Sciatic nerve (tissue), 2 donors: Measurements from ENCODE around the gene PTPRT. TPM values are rescaled to one million over a fixed set of nuclear protein-coding genes. Genes with fewer than 3 reads are reported as not detected.

Experiments used
- ATAC-seq: fragments of 200-7000 bp; cut with Tn5 transposase; one replicate; pipeline ENCODE4 v1.9.1; 2020; ENCODE audit warnings: mild to moderate bottlenecking, moderate library complexity
- DNase-seq: peaks from one replicate; pipeline ENCODE4 v3.0.0-alpha.2; 2020; ENCODE audit warnings: low spot score
- intact Hi-C: fragments of 100-400 bp; cut with DNase I; formaldehyde crosslinking; loops from one replicate; pipeline ENCODE4 v1.14.2; 2022
- total RNA-seq: library from RNA; stranded (reverse); fragmentation: NEBNext Ultra II Directional; extraction: Animal tissue kit (Norgen Biotek cat#: 25700); gene quantifications from one replicate; pipeline ENCODE4 v1.2.1, GENCODE V29; 2021
- donor health status: DM: no; HTN: no; CAD: no.
- donor health status: DM: no; HTN: no; CAD: no.

PTPRT gene
- total RNA-seq, 1 donor from 2014 or later, result 0.45 TPM

- no peak for ATAC-seq
- intact Hi-C loops, result no loop called here
- no peak for DNase-seq
Observed at GRCh38 chr20:42996141-42996540, 193.6 kb downstream of the PTPRT start.

GRCh38 chr20:42988319-42988718, 201.4 kb downstream of the PTPRT start:
- intact Hi-C loops, result no loop called here
- DNase-seq (no peak), ATAC-seq (no peak)

- ATAC-seq (no peak), DNase-seq (no peak)
- intact Hi-C loops, result no loop called here
Observed at GRCh38 chr20:42987376-42988114, 202.2 kb downstream of the PTPRT start.

GRCh38 chr20:42986143-42986773, 203.4 kb downstream of the PTPRT start:
- DNase-seq (no peak), ATAC-seq (no peak)
- intact Hi-C loops, result no loop called here

- no peak for ATAC-seq
- DNase-seq, result no peak
- intact Hi-C loops, result no loop called here
Observed at GRCh38 chr20:42985628-42986027, 204.1 kb downstream of the PTPRT start.

DNA sequence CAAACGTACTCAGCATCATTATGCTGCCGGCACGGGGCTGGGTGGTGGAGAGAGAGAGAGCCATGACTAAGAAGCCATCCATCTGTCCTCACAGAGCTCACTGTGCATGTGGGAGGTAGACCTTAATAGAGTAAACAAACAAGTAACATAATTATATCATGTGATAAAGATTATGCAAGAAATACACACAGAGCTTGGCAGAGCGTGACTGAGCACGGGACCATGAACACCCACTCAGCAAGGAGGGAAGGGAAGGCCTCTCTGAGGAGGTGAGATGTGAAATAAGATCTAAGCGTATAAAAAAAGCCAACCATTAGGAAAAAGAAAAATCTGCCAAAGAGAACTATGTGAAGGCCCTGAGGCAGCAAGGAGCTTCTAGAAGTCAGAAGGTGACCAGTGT, 207.5 kb downstream of the PTPRT start:
- ATAC-seq (no peak), DNase-seq (no peak)
- intact Hi-C loops, result no loop called here

- no peak for DNase-seq
- no peak for ATAC-seq
- intact Hi-C loops, result no loop called here
Observed at GRCh38 chr20:42981253-42981652, 208.5 kb downstream of the PTPRT start.

GRCh38 chr20:42979720-42980119, 210.0 kb downstream of the PTPRT start:
- intact Hi-C loops, result no loop called here
- DNase-seq, result no peak
- no peak for ATAC-seq

DNA sequence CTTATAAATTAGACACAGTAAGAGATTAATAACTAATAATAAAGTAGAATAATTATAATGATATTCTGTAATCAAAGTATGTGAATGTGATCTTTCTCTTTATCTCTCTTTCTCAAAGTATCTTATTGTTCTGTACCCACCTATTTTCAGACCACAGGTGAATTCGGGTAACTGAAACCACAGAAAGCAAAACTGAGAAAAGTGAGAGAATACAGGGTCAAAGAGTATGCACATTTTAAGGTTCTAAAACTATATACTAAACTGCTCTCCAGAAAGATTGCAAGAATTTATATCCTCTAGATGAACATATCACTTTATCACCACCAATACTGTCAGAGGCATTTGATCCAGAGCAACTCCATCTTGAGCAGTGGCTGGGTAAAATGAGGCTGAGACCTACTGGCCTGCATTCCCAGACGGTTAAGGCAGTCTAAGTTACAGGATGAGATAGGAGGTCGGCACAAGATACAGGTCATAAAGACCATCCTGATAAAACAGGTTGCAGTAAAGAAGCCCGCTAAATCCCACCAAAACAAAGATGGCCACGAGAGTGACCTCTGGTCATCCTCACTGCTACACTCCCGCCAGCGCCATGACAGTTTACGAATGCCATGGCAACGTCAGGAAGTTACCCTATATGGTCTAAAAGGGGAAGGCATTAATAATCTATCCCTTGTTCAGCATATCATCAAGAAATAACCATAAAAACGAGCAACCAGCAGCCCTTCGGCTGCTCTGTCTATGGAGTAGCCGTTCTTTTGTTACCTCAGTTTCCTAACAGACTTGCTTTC, 211.3 kb downstream of the PTPRT start:
- intact Hi-C loops, result no loop called here
- ATAC-seq (no peak), DNase-seq (no peak)

DNA sequence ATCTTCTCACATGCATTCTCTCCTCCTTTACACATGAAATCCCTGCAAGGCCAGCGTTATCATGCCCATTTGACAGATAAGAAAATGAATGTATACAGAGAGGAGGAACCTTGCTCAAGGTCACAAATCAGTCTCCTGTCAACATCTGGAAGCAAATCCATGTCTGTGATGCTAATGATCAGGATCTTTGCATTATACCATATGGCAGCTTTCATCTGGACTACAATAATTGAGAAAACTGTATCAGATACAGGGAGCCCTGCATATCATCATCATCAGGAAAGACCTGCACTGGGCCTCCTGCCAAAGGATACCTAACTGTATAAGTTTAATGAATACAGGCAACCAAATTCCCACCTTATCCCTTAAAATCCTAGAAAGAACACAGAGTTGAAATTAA, 213.7 kb downstream of the PTPRT start:
- DNase-seq (no peak), ATAC-seq (no peak)
- intact Hi-C loops, result no loop called here

- intact Hi-C loops, result no loop called here
Observed at GRCh38 chr20:42974347-42974746, 215.4 kb downstream of the PTPRT start.

DNA sequence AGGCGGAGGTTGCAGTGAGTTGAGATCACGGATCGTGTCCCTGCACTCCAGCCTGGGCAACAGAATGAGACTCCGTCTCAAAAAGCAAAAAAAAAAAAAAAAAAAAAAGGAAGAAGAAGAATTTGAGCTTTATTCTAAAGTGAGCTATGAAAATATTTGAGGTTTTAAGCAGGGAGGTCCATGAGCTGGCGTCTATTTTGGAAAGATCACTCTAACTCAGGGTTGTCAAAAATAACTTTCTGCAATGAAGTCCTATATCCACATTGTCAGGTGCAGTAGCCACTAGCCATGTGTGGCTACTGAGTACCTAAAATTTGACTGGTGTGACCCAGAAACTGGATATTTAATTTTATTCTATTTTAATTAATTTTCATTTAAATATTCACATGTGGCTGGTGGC, 217.1 kb downstream of the PTPRT start:
- intact Hi-C loops, result no loop called here
- ATAC-seq (no peak), DNase-seq (no peak)

More at GRCh38 chr20:42974347-42974746, 215.4 kb downstream of the PTPRT start:
- no peak for ATAC-seq
- no peak for DNase-seq

- intact Hi-C loops, result no loop called here
- DNase-seq (no peak), ATAC-seq (no peak)
Observed at GRCh38 chr20:42968746-42969145, 221.0 kb downstream of the PTPRT start.

DNA sequence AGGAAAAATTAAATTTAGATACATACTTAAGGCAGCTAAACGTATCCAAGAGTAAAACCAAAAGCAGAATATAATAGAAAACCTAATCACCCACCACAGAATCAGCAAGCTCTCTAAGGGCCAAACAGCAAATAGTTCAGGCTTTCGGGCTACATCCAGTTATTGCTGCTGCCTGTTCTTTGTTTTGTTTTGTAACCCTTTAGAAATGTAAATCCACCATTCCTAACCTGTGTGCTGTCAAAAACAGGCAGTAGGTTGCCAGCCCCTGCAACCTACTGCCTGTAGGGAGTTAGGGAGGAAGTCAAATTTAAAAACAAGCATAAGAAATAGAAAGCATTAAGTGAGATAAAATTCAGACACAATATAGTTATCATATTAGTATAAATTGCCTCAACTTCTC, 225.9 kb downstream of the PTPRT start:
- no peak for DNase-seq
- ATAC-seq, result no peak
- intact Hi-C loops, result no loop called here

- ATAC-seq (no peak), DNase-seq (no peak)
- intact Hi-C loops, result no loop called here
Observed at GRCh38 chr20:42961771-42962170, 227.9 kb downstream of the PTPRT start.

- ATAC-seq, result no peak
- DNase-seq, result no peak
- intact Hi-C loops, result no loop called here
Observed at GRCh38 chr20:42959996-42960395, 229.7 kb downstream of the PTPRT start.

DNA sequence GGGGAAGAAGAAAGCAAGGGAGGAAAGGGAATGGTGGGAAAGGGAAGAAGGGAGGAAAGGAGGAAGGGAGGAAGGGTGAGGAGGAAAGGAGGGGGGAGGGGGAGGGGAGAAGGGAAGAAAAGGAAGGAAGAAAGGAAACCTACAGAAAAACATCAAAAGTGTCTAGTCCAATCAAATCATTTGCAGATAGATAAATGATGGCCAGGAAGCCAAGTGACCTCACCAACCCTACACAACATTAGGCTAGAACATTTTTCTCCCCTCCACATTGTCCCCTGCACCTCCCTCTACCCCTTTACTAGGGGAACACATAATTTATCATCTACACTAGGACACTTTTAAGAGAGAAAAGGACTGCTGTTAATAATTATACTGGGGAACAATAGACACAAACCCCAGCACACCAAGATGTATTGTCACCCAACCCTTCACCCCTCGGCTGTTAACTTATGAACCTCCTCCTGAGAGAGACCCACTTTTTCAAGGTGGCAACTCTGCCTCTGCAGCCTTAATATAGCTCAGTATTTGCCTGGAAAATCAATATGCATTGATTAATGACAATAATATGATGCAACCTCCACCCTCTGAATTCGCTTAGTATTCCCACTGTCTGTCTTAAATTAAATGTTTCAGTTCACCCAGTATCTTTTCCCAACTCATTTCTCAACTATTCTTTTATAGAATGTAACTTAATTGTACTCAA, 231.2 kb downstream of the PTPRT start:
- no peak for DNase-seq
- no peak for ATAC-seq
- intact Hi-C loops, result no loop called here

DNA sequence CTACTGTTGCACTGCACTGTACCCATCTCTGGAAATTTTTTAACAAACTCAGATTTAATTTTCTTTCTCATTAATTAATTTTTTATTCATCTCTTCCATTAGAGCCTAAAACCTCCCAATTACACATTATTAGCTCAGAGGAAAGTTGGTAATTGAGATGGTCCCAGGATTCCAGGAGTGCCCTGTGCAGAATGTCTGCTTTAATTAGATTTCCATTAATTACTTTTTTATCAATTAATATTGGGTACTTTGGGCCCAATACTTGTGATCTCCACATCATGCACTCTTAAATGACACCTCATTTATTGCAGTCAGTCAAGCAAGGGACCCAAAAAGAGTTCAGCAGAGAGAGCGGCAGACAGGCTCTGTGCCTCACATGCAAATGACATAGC, 232.0 kb downstream of the PTPRT start:
- intact Hi-C loops, result no loop called here
- ATAC-seq (no peak), DNase-seq (no peak)

- intact Hi-C loops, result no loop called here
- ATAC-seq, result no peak
- DNase-seq, result no peak
Observed at GRCh38 chr20:42957018-42957703, 232.5 kb downstream of the PTPRT start.
